Amniotic epithelial cell (primary cell): ENCODE results near the gene FLNC.

ENCODE experiments used
- DNase-seq: peaks from one replicate; pipeline ENCODE4 v3.0.0-alpha.2; 2010; ENCODE audit warnings: low read depth

Gene FLNC

GRCh38 chr7:128891110-128891941, 61.1 kb downstream of the FLNC start:
- no peak for DNase-seq

- no peak for DNase-seq
Observed at GRCh38 chr7:128891942-128892269, 61.7 kb downstream of the FLNC start.

GRCh38 chr7:128892521-128893250, 62.5 kb downstream of the FLNC start:
- DNase-seq = no peak

GRCh38 chr7:128893251-128894100, 63.3 kb downstream of the FLNC start:
- no peak for DNase-seq

- no peak for DNase-seq
Observed at GRCh38 chr7:128894101-128894440, 63.9 kb downstream of the FLNC start.

GRCh38 chr7:128895320-128895719, 65.1 kb downstream of the FLNC start:
- no peak for DNase-seq

- peak; percentile 11 for DNase-seq
Observed at GRCh38 chr7:128899392-128899791, 69.2 kb downstream of the FLNC start.

GRCh38 chr7:128900237-128900636, 70.0 kb downstream of the FLNC start:
- DNase-seq = no peak

GRCh38 chr7:128902761-128903585, 72.8 kb downstream of the FLNC start:
- no peak for DNase-seq

- DNase-seq = no peak
Observed at GRCh38 chr7:128903621-128904361, 73.6 kb downstream of the FLNC start.

GRCh38 chr7:128904381-128905197, 74.4 kb downstream of the FLNC start:
- peak; percentile 45 for DNase-seq

- no peak for DNase-seq
Observed at GRCh38 chr7:128906001-128906765, 76.0 kb downstream of the FLNC start.

GRCh38 chr7:128906766-128907559, 76.8 kb downstream of the FLNC start:
- no peak for DNase-seq
